H9 (cell line): ENCODE measurements around the gene ERO1A. TPM values are rescaled to one million over a fixed set of nuclear protein-coding genes. Genes with fewer than 3 reads are reported as not detected.
A peak's percentile ranks its signal among the peaks of the same experiment; 100 is the strongest.

Experiments
- DNase-seq: peaks from one replicate; pipeline ENCODE4 v3.0.0-alpha.2; 2017
- H2AFZ ChIP-seq: one replicate; pipeline ENCODE4 v1.6.1; 2013; ENCODE audit warnings: mild to moderate bottlenecking, low read length, control low read depth, moderate library complexity
- H2AK5ac ChIP-seq: 2 replicates; pipeline ENCODE4 v1.6.1; 2013; ENCODE audit warnings: low read length, control low read depth, mixed read lengths; ENCODE audit not compliant: insufficient read length
- H2BK120ac ChIP-seq: one replicate; pipeline ENCODE4 v1.6.1; 2013; ENCODE audit warnings: low read depth, mild to moderate bottlenecking, low read length, control low read depth, inconsistent platforms; ENCODE audit not compliant: poor library complexity, severe bottlenecking
- H2BK12ac ChIP-seq: 2 replicates; pipeline ENCODE4 v1.6.1; 2013; ENCODE audit warnings: low read length, control low read depth, mixed read lengths, low read depth; ENCODE audit not compliant: insufficient read length
- H2BK15ac ChIP-seq: 2 replicates; pipeline ENCODE4 v1.6.1; 2013; ENCODE audit warnings: low read depth, low read length, control low read depth
- H2BK20ac ChIP-seq: one replicate; pipeline ENCODE4 v1.6.1; 2013; ENCODE audit warnings: low read depth, mild to moderate bottlenecking, low read length, control low read depth, inconsistent platforms; ENCODE audit not compliant: poor library complexity, severe bottlenecking
- H2BK5ac ChIP-seq: 2 replicates; pipeline ENCODE4 v1.6.1; 2013; ENCODE audit warnings: low read length, control low read depth, mixed read lengths; ENCODE audit not compliant: insufficient read length
- H3K14ac ChIP-seq: 2 replicates; pipeline ENCODE4 v1.6.1; 2013; ENCODE audit warnings: low read length, control low read depth; ENCODE audit not compliant: insufficient read depth
- H3K18ac ChIP-seq: 2 replicates; pipeline ENCODE4 v1.6.1; 2013; ENCODE audit warnings: low read depth, mild to moderate bottlenecking, mixed read lengths, low read length, control low read depth; ENCODE audit not compliant: insufficient read length
- H3K23ac ChIP-seq: 2 replicates; pipeline ENCODE4 v1.6.1; 2013; ENCODE audit warnings: low read length, control low read depth, mixed read lengths, low read depth; ENCODE audit not compliant: insufficient read length
- H3K23me2 ChIP-seq: 2 replicates; pipeline ENCODE4 v1.6.1; 2013; ENCODE audit warnings: low read depth, mild to moderate bottlenecking, mixed read lengths, low read length, control low read depth; ENCODE audit not compliant: insufficient read length, poor library complexity, severe bottlenecking
- H3K27ac ChIP-seq: 2 replicates; pipeline ENCODE4 v1.5.1; 2013; ENCODE audit warnings: low read length, control low read depth, mixed read lengths, low read depth; ENCODE audit not compliant: insufficient read length
- H3K27me3 ChIP-seq: 2 replicates; pipeline ENCODE4 v1.6.1; 2013; ENCODE audit warnings: low read length, control low read depth, inconsistent platforms; ENCODE audit not compliant: insufficient read depth
- H3K4ac ChIP-seq: 2 replicates; pipeline ENCODE4 v1.6.1; 2013; ENCODE audit warnings: low read depth, mild to moderate bottlenecking, control low read depth, inconsistent platforms, low read length, moderate library complexity
- H3K4me1 ChIP-seq: 2 replicates; pipeline ENCODE4 v1.6.1; 2013; ENCODE audit warnings: low read length, control low read depth, inconsistent platforms; ENCODE audit not compliant: insufficient read depth
- H3K4me2 ChIP-seq: 2 replicates; pipeline ENCODE4 v1.6.1; 2013; ENCODE audit warnings: low read length, control low read depth, mixed read lengths; ENCODE audit not compliant: insufficient read length, insufficient read depth
- H3K56ac ChIP-seq: 2 replicates; pipeline ENCODE4 v1.6.1; 2013; ENCODE audit warnings: low read depth, mild to moderate bottlenecking, mixed read lengths, low read length, control low read depth; ENCODE audit not compliant: insufficient read length
- H3K79me1 ChIP-seq: 2 replicates; pipeline ENCODE4 v1.6.1; 2013; ENCODE audit warnings: low read depth, mild to moderate bottlenecking, moderate library complexity, low read length, control low read depth, inconsistent platforms; ENCODE audit not compliant: insufficient read depth, poor library complexity, severe bottlenecking
- H3K79me2 ChIP-seq: 2 replicates; pipeline ENCODE4 v1.6.1; 2013; ENCODE audit warnings: low read length, control low read depth, inconsistent platforms; ENCODE audit not compliant: insufficient read depth
- H3K9ac ChIP-seq: 2 replicates; pipeline ENCODE4 v1.6.1; 2013; ENCODE audit warnings: low read length, control low read depth, mixed read lengths; ENCODE audit not compliant: insufficient read length; ENCODE audit errors: extremely low read depth
- H3K9me3 ChIP-seq: one replicate; pipeline ENCODE4 v1.6.1; 2013; ENCODE audit warnings: low read depth, low read length, inconsistent platforms; ENCODE audit not compliant: control insufficient read depth
- H3T11ph ChIP-seq: one replicate; pipeline ENCODE4 v1.6.1; 2013; ENCODE audit warnings: mild to moderate bottlenecking, low read length, control low read depth, inconsistent platforms
- H4K20me1 ChIP-seq: one replicate; pipeline ENCODE4 v1.6.1; 2013; ENCODE audit not compliant: control insufficient read depth, insufficient read length, insufficient read depth
- H4K5ac ChIP-seq: 2 replicates; pipeline ENCODE4 v1.6.1; 2013; ENCODE audit warnings: low read depth, mild to moderate bottlenecking, mixed read lengths, low read length, control low read depth; ENCODE audit not compliant: insufficient read length
- H4K8ac ChIP-seq: replicated peaks from 2 replicates; pipeline ENCODE4 v1.6.1; 2013; ENCODE audit warnings: low read length, control low read depth, mixed read lengths, low read depth; ENCODE audit not compliant: insufficient read length
- H4K91ac ChIP-seq: 2 replicates; pipeline ENCODE4 v1.6.1; 2013; ENCODE audit warnings: low read depth, mild to moderate bottlenecking, moderate library complexity, mixed read lengths, low read length, control low read depth; ENCODE audit not compliant: insufficient read length
- H3K27ac Mint-ChIP-seq, 3 experiments: 2 replicates in 2 of 3; 3 replicates in 1 of 3; pipeline ENCODE4 v1.8.0; 2020 to 2021; ENCODE audit warnings: mixed read lengths in 3 of 3, mild to moderate bottlenecking in 1 of 3, moderate library complexity in 1 of 3
- H3K27me3 Mint-ChIP-seq: 2 replicates; pipeline ENCODE4 v1.8.0; 2021; ENCODE audit warnings: low read depth, mild to moderate bottlenecking, moderate library complexity, mixed read lengths
- H3K36me3 Mint-ChIP-seq, 3 experiments: 2 replicates in 2 of 3; 3 replicates in 1 of 3; pipeline ENCODE4 v1.8.0; 2020 to 2021; ENCODE audit warnings: low read depth in 3 of 3, mixed read lengths in 3 of 3; ENCODE audit not compliant: insufficient read depth in 1 of 3
- H3K4me1 Mint-ChIP-seq, 2 experiments: 2 replicates each; pipeline ENCODE4 v1.8.0; 2020; ENCODE audit warnings: mixed read lengths in 2 of 2
- H3K4me3 Mint-ChIP-seq, 2 experiments: 2 replicates in 1 of 2; 3 replicates in 1 of 2; pipeline ENCODE4 v1.8.0; 2020 to 2021; ENCODE audit warnings: mild to moderate bottlenecking in 2 of 2, mixed read lengths in 2 of 2, moderate library complexity in 1 of 2
- H3K9me3 Mint-ChIP-seq, 2 experiments: 2 replicates in 1 of 2; 3 replicates in 1 of 2; pipeline ENCODE4 v1.8.0; 2020; ENCODE audit warnings: mild to moderate bottlenecking in 2 of 2, mixed read lengths in 2 of 2, moderate library complexity in 1 of 2
- CTCF ChIP-seq: fragments of 200-600 bp; sonication (generic); conservative IDR thresholded peaks from 3 replicates; pipeline ENCODE4 v1.8.0; 2021; ENCODE audit warnings: antibody characterized with exemption, mild to moderate bottlenecking
- total RNA-seq: library from RNA; stranded (reverse); gene quantifications from 2 replicates; pipeline ENCODE4 v1.2.1, GENCODE V29; 2021

Gene ERO1A
- total RNA-seq, 1 experiment from 2014 or later, result 37.1 TPM

- H3T11ph ChIP-seq, result no peak overlapping the region
- no peaks in the 10 kb centered on the region for H3K9me3 ChIP-seq
- H4K20me1 ChIP-seq, result no peaks in the 10 kb centered on the region
- no peak overlapping the region for H3K56ac ChIP-seq
- H4K5ac ChIP-seq, result no peak overlapping the region
- no peak overlapping the region for H3K14ac ChIP-seq
- H3K23me2 ChIP-seq, result no peaks in the 10 kb centered on the region
- no peaks in the 10 kb centered on the region for H3K27me3 Mint-ChIP-seq
- no peaks in the 10 kb centered on the region for H3K79me1 ChIP-seq
- no peak overlapping the region for H3K27ac ChIP-seq
- no peak overlapping the region for H2BK15ac ChIP-seq
- no peaks in the 10 kb centered on the region for H3K27me3 ChIP-seq
- H4K8ac ChIP-seq, result no peak overlapping the region
- H2AK5ac ChIP-seq, result no peak overlapping the region
- no peak for TF ChIP-seq CTCF
- H3K4me1 Mint-ChIP-seq, result no peaks in the 10 kb centered on the region
- H2AFZ ChIP-seq, result no peak overlapping the region
- H3K9me3 Mint-ChIP-seq, result no peaks in the 10 kb centered on the region
- no peak overlapping the region for H3K4me2 ChIP-seq
- no peak overlapping the region for H2BK12ac ChIP-seq
- DNase-seq, result no peak
- no peak overlapping the region for H2BK20ac ChIP-seq
- no peak overlapping the region for H2BK5ac ChIP-seq
- H3K23ac ChIP-seq, result no peak overlapping the region
- H3K4ac ChIP-seq, result no peak overlapping the region
- peaks cover 12 to 30% (median 16%) of the 10 kb centered on the region in 3 experiments; a peak in 6 of 7 replicates for H3K36me3 Mint-ChIP-seq
- H3K9ac ChIP-seq, result no peak overlapping the region
- H2BK120ac ChIP-seq, result no peak overlapping the region
- H3K27ac Mint-ChIP-seq, result peak overlapping the region in 1 of 3 experiments; percentile 39; a peak in 1 of 7 replicates
- H4K91ac ChIP-seq, result no peak overlapping the region
- H3K4me3 Mint-ChIP-seq, result no peak overlapping the region
- no peaks in the 10 kb centered on the region for H3K79me2 ChIP-seq
- H3K4me1 ChIP-seq, result no peaks in the 10 kb centered on the region
- no peak overlapping the region for H3K18ac ChIP-seq
These were observed 38.5 kb downstream of the ERO1A start for GRCh38 chr14:52656905-52657304.
